IMR-90 (cell line): ENCODE data around the gene NUP54.

Experiments
- CEBPB ChIP-seq: IDR thresholded peaks from 2 replicates; pipeline ENCODE4 v1.6.1; 2012; ENCODE audit warnings: low read depth, low read length, improper control_type of control experiment
- CHD1 ChIP-seq: IDR thresholded peaks from 2 replicates; pipeline ENCODE4 v1.6.1; 2012; ENCODE audit warnings: low read depth, low read length, improper control_type of control experiment
- FOS ChIP-seq: fragments of 150-350 bp; IDR thresholded peaks from 2 replicates; pipeline ENCODE4 v1.6.1; 2016; ENCODE audit warnings: low read depth, low read length
- MAZ ChIP-seq: IDR thresholded peaks from 2 replicates; pipeline ENCODE4 v1.6.1; 2012; ENCODE audit warnings: low read depth, mild to moderate bottlenecking, low read length, improper control_type of control experiment, moderate library complexity, borderline replicate concordance
- POLR2A ChIP-seq: IDR thresholded peaks from 2 replicates; pipeline ENCODE4 v1.6.1; 2012; ENCODE audit warnings: mild to moderate bottlenecking, low read depth, low read length
- RAD21 ChIP-seq: IDR thresholded peaks from 2 replicates; pipeline ENCODE4 v1.6.1; 2012; ENCODE audit warnings: low read length, improper control_type of control experiment
- RFX5 ChIP-seq: IDR thresholded peaks from 2 replicates; pipeline ENCODE4 v1.8.0; 2012; ENCODE audit warnings: low read depth, mild to moderate bottlenecking, low read length, moderate library complexity
- TF ChIP-seq, protein P1 (sequence below): conservative IDR thresholded peaks from 2 replicates; pipeline ENCODE4 v1.5.1; 2012; ENCODE audit warnings: mild to moderate bottlenecking, low read depth, low read length, improper control_type of control experiment
- TF ChIP-seq, protein P2 (sequence below): fragments of 150-350 bp; IDR thresholded peaks from 2 replicates; pipeline ENCODE4 v1.6.1; 2017; ENCODE audit warnings: mild to moderate bottlenecking, antibody characterized with exemption, low read length, low read depth

DNA sequence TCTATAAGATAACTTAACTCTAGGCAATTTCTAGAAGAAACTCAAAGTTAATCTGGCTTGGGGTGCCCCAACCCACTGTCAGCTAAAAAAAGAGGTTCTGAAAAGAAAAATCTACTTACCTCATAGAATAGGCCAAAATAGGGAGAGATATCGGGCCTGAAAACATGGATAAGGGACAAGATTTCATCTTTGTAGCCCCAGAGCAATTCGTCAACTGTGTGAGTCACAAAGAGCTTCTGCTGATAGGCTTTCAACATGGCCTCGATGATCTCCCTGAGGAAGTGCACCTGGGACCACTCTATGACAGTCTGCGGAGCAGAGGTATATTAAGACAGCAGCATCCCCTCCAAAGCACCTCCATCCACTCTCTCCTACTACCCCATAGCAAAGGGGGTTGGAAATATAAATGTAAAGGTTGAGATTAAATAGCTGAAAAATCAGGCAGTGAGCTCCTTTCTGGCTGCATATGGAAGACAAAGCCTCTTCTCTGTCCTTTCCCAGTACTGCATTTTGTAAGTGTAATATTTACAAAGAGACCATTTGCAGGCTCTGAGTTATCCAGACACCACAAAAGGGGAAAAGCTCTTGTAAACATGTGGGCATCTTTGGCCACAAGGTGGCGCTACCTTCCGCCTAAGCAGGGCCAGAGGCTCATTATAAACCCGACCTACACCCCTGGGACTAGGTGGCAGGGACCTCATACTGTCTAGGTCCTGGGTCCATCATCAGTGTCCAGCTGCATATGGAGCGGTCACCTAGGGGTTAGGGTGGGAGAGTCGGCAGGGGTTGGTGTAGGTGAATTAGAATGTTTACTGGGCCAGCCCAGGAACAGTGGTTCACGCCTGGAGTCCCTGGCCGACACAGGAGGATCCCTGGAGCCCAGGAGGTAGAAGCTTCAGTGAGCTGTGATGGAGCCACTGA is 31.5 kb upstream of the NUP54 start:
- TF ChIP-seq, protein P1, sequence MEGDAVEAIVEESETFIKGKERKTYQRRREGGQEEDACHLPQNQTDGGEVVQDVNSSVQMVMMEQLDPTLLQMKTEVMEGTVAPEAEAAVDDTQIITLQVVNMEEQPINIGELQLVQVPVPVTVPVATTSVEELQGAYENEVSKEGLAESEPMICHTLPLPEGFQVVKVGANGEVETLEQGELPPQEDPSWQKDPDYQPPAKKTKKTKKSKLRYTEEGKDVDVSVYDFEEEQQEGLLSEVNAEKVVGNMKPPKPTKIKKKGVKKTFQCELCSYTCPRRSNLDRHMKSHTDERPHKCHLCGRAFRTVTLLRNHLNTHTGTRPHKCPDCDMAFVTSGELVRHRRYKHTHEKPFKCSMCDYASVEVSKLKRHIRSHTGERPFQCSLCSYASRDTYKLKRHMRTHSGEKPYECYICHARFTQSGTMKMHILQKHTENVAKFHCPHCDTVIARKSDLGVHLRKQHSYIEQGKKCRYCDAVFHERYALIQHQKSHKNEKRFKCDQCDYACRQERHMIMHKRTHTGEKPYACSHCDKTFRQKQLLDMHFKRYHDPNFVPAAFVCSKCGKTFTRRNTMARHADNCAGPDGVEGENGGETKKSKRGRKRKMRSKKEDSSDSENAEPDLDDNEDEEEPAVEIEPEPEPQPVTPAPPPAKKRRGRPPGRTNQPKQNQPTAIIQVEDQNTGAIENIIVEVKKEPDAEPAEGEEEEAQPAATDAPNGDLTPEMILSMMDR: peak; percentile 89
- TF ChIP-seq, protein P2, sequence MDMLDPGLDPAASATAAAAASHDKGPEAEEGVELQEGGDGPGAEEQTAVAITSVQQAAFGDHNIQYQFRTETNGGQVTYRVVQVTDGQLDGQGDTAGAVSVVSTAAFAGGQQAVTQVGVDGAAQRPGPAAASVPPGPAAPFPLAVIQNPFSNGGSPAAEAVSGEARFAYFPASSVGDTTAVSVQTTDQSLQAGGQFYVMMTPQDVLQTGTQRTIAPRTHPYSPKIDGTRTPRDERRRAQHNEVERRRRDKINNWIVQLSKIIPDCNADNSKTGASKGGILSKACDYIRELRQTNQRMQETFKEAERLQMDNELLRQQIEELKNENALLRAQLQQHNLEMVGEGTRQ: no peak
- 0 out of 2 replicates have a peak, but pooled peaks have one; percentile 13 for TF ChIP-seq FOS
- TF ChIP-seq CEBPB: no peak
- TF ChIP-seq POLR2A: no peak
- no peak for TF ChIP-seq CHD1
- TF ChIP-seq RAD21: peak; percentile 93
- TF ChIP-seq RFX5: no peak
- TF ChIP-seq MAZ: peak; percentile 25; the same call in 1 of the 2 replicates
